Measurements from ENCODE around the gene HYCC1. TPM values are rescaled to one million over a fixed set of nuclear protein-coding genes. Genes with fewer than 3 reads are reported as not detected.
"Not testable (repeated sequence)": the region's sequence is repeated elsewhere in the genome, so short reads cannot be mapped to it uniquely, and the experiment has no call there.

Gene HYCC1
- total RNA-seq, 2 experiments from 2014 or later, result 17.8 to 18.5 TPM

DNA sequence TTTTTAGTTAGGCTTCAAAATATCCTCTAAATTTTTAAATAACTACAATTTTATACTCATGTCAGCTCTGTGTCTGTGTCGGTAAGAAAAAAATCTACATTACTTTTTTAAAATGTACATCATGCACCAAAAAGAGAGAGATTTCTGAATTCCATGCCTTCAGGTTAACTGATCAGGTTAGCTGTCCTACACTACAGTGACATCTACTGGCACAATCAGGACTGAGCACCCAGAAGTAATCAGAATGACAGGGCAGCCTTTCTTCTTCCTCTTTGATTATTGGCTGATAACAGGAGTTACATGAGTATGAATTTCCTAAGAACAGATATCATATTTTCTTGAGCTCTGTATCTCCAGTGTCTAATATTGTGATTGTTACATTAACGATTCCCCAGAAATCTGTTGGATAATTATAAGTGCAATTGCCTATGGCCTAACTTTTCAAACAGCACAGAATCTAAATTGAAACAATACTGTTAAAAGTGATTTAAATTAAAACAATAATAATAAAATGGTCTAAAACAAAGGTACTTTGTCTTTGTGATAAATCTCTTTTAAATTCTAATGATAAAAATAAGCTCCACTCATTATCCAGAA, 41.8 kb upstream of the HYCC1 start:
- CTCF ChIA-PET, result interaction anchor here (0.6 to 6.3 kb wide), 89 partner anchors 11 to 955 kb away, joined by 3 to 76 read pairs (median 5); partner anchors contain the start of genes IL6, KLHL7, NUP42 and TOMM7
- intact Hi-C loops (cut with micrococcal nuclease), result loop anchor here (2.0 to 5.0 kb wide), 3 partner anchors 203 to 493 kb away; partner anchors contain the start of gene IL6

DNA sequence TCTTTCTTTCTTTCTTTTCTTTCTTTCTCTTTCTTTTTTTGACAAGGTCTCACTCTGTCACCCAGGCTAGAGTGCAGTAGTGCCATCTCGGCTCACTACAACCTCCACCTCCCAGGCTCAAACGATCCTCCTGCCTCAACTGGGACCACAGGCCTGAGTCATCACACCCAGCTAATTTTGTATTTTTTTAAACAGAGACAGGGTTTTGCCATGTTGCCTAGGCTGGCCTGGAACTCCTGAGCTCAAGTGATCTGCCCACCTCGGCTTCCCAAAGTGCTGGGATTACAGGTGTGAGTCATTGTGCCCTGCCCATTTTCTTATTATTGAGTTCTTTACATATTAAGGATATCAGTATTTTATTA, 37.2 kb upstream of the HYCC1 start:
- H3K9me3 Mint-ChIP-seq; H3K27me3 Mint-ChIP-seq; H3K27ac Mint-ChIP-seq; H3K4me3 Mint-ChIP-seq; POLR2A ChIA-PET; H3K36me3 Mint-ChIP-seq (ENCODE audit: low read depth); H3K4me1 Mint-ChIP-seq (ENCODE audit: low read depth); CTCF ChIA-PET; intact Hi-C loops (cut with micrococcal nuclease): not testable (repeated sequence)
- ATAC-seq, result peak; percentile 61
- DNase-seq, result peak; percentile 40

More for the DNA sequence above, 41.8 kb upstream of the HYCC1 start:
- DNase-seq, result peak; percentile 74
- POLR2A ChIA-PET, result interaction anchor here (1.3 kb wide), 1 partner anchor 196 kb away, joined by 4 read pairs; no protein-coding TSS in a partner anchor
- H3K27me3 Mint-ChIP-seq, result no peaks in the 10 kb centered on the region
- H3K4me1 Mint-ChIP-seq (ENCODE audit: low read depth), result peaks cover under 1% of the 10 kb centered on the region
- ATAC-seq, result peak; percentile 97
- H3K36me3 Mint-ChIP-seq (ENCODE audit: low read depth), result no peaks in the 10 kb centered on the region
- TF ChIP-seq, protein P1, sequence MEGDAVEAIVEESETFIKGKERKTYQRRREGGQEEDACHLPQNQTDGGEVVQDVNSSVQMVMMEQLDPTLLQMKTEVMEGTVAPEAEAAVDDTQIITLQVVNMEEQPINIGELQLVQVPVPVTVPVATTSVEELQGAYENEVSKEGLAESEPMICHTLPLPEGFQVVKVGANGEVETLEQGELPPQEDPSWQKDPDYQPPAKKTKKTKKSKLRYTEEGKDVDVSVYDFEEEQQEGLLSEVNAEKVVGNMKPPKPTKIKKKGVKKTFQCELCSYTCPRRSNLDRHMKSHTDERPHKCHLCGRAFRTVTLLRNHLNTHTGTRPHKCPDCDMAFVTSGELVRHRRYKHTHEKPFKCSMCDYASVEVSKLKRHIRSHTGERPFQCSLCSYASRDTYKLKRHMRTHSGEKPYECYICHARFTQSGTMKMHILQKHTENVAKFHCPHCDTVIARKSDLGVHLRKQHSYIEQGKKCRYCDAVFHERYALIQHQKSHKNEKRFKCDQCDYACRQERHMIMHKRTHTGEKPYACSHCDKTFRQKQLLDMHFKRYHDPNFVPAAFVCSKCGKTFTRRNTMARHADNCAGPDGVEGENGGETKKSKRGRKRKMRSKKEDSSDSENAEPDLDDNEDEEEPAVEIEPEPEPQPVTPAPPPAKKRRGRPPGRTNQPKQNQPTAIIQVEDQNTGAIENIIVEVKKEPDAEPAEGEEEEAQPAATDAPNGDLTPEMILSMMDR (IDR thresholded peaks at IDR 0.05), result peak; percentile 96
- no peak overlapping the region for H3K4me3 Mint-ChIP-seq
- H3K27ac Mint-ChIP-seq, result no peak overlapping the region
- H3K9me3 Mint-ChIP-seq, result no peaks in the 10 kb centered on the region

DNA sequence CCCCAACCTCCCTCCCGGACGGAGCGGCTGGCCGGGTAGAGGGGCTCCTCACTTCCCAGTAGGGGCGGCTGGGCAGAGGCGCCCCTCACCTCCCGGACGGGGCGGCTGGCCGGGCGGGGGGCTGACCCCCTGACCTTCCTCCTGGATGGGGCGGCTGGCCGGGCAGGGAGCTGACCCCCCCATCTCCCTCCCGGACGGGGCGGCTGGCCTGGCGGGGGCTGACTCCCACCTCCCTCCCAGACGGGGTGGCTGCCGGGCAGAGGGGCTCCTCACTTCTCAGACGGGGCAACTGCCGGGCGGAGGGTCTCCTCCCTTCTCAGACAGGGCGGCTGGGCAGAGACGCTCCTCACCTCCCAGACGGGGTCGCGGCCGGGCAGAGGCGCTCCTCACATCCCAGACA, 32.4 kb upstream of the HYCC1 start:
- H3K4me1 Mint-ChIP-seq (ENCODE audit: low read depth); CTCF ChIA-PET; ATAC-seq; H3K36me3 Mint-ChIP-seq (ENCODE audit: low read depth); H3K27ac Mint-ChIP-seq; H3K27me3 Mint-ChIP-seq; H3K9me3 Mint-ChIP-seq; DNase-seq; POLR2A ChIA-PET; H3K4me3 Mint-ChIP-seq; intact Hi-C loops (cut with micrococcal nuclease): not testable (repeated sequence)

DNA sequence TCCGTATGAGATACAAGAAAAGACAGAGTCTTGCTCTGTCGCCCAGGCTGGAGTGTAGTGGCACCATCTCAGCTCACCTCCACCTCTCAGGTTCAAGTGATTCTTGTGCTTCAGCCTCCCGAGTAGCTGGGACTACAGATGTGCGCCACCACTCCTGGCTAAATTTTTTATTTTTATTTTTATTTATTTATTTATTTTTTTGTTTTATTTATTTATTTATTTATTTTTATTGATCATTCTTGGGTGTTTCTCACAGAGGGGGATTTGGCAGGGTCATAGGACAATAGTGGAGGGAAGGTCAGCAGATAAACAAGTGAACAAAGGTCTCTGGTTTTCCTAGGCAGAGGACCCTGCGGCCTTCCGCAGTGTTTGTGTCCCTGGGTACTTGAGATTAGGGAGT, 31.2 kb upstream of the HYCC1 start:
- POLR2A ChIA-PET; ATAC-seq; H3K9me3 Mint-ChIP-seq; H3K4me3 Mint-ChIP-seq; H3K36me3 Mint-ChIP-seq (ENCODE audit: low read depth); H3K4me1 Mint-ChIP-seq (ENCODE audit: low read depth); H3K27me3 Mint-ChIP-seq; intact Hi-C loops (cut with micrococcal nuclease); DNase-seq; H3K27ac Mint-ChIP-seq: not testable (repeated sequence)
- CTCF ChIA-PET, result interaction anchor here (0.6 to 2.6 kb wide), 4 partner anchors 10 to 332 kb away, joined by 3 to 25 read pairs (median 4); no protein-coding TSS in a partner anchor

DNA sequence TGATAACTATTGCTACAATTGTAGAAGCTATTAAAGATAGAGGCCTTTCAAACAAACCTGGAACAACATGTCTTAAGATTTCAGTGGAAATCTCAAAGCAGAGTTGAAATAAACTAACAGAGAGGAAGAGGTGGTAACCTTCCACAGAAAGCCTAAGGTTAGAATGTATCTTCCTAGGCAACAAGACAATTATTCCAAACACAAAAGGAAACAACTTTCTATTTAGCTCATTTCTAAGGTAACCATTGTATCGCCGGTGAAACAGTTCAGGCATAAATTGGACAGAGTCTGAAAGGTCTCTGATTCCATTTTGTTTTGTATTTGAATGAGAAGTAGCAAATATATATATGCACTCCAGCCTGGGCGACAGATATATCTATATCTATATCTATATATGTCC, 30.7 kb upstream of the HYCC1 start:
- TF ChIP-seq, protein P1 (IDR thresholded peaks at IDR 0.05), result no peak
- Mint-ChIP-seq H3K27ac (no peak overlapping the region), H3K9me3 (peaks cover 2% of the 10 kb centered on the region), H3K36me3 (ENCODE audit: low read depth) (peaks cover 2% of the 10 kb centered on the region), H3K27me3 (no peaks in the 10 kb centered on the region), H3K4me1 (ENCODE audit: low read depth) (no peaks in the 10 kb centered on the region), H3K4me3 (no peak overlapping the region)
- intact Hi-C loops (cut with micrococcal nuclease), result no loop called here
- no peak for ATAC-seq
- CTCF ChIA-PET, result interaction anchor here (0.6 to 2.6 kb wide), 7 partner anchors 10 to 331 kb away, joined by 3 to 25 read pairs (median 4); no protein-coding TSS in a partner anchor
- no peak for DNase-seq
- POLR2A ChIA-PET, result no interaction called here

DNA sequence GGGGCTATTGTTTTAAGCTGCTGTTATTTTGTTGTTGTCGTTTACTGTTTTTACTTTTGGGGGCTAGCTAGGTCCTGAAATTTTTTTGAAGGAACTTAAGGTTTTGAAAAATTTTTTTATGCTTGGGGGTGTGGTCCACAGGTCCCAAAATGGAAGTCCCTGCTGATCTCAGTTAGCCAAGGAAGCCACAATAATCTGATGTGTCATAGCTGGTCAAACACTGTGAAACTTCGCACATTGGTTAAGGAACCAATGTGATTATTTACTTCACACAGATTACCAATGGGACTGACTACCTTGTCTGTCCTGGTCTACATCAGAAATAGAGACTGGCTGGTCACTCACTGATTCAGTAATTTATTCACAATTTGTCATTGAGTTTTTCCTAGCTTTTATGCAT, 29.5 kb upstream of the HYCC1 start:
- POLR2A ChIA-PET, result no interaction called here
- no peak for DNase-seq
- no peak for ATAC-seq
- intact Hi-C loops (cut with micrococcal nuclease), result no loop called here
- no peaks in the 10 kb centered on the region for H3K4me1 Mint-ChIP-seq (ENCODE audit: low read depth)
- peaks cover 2% of the 10 kb centered on the region for H3K36me3 Mint-ChIP-seq (ENCODE audit: low read depth)
- no peak overlapping the region for H3K27ac Mint-ChIP-seq
- no peaks in the 10 kb centered on the region for H3K27me3 Mint-ChIP-seq
- H3K9me3 Mint-ChIP-seq, result peaks cover 2% of the 10 kb centered on the region
- no peak overlapping the region for H3K4me3 Mint-ChIP-seq
- CTCF ChIA-PET, result interaction anchor here (1.2 to 2.6 kb wide), 4 partner anchors 12 to 183 kb away, joined by 4 to 25 read pairs (median 4); no protein-coding TSS in a partner anchor
- TF ChIP-seq, protein P1 (IDR thresholded peaks at IDR 0.05), result no peak

DNA sequence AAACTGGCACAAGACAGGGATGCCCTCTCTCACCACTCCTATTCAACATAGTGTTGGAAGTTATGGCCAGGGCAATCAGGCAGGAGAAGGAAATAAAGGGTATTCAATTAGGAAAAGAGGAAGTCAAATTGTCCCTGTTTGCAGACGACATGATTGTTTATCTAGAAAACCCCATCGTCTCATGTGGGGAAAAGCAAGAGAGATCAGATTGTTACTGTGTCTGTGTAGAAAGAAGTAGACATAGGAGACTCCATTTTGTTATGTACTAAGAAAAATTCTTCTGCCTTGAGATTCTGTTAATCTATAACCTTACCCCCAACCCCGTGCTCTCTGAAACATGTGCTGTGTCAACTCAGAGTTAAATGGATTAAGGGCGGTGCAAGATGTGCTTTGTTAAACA, 25.7 kb upstream of the HYCC1 start:
- H3K4me1 Mint-ChIP-seq (ENCODE audit: low read depth); H3K27me3 Mint-ChIP-seq; POLR2A ChIA-PET; H3K36me3 Mint-ChIP-seq (ENCODE audit: low read depth); H3K9me3 Mint-ChIP-seq; DNase-seq; H3K27ac Mint-ChIP-seq; ATAC-seq; H3K4me3 Mint-ChIP-seq; CTCF ChIA-PET; intact Hi-C loops (cut with micrococcal nuclease): not testable (repeated sequence)

DNA sequence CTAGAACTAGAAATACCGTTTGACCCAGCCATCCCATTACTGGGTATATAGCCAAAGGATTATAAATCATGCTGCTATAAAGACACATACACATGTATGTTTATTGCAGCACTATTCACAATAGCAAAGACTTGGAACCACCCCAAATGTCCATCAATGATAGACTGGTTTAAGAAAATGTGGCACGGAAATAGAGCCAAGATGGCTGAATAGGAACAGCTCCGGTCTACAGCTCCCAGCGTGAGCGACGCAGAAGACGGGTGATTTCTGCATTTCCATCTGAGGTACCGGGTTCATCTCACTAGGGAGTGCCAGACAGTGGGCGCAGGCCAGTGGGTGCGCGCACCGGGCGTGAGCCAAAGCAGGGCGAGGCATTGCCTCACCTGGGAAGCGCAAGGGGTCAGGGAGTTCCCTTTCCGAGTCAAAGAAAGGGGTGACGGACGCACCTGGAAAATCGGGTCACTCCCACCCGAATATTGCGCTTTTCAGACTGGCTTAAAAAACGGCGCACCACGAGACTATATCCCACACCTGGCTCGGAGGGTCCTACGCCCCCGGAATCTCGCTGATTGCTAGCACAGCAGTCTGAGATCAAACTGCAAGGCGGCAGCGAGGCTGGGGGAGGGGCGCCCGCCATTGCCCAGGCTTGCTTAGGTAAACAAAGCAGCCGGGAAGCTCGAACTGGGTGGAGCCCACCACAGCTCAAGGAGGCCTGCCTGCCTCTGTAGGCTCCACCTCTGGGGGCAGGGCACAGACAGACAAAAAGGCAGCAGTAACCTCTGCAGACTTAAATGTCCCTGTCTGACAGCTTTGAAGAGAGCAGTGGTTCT, 21.8 kb upstream of the HYCC1 start:
- POLR2A ChIA-PET; CTCF ChIA-PET; H3K9me3 Mint-ChIP-seq; H3K36me3 Mint-ChIP-seq (ENCODE audit: low read depth); H3K4me1 Mint-ChIP-seq (ENCODE audit: low read depth); intact Hi-C loops (cut with micrococcal nuclease); DNase-seq; H3K27ac Mint-ChIP-seq; ATAC-seq; H3K4me3 Mint-ChIP-seq: not testable (repeated sequence)
- H3K27me3 Mint-ChIP-seq, result peaks cover 14% of the 10 kb centered on the region

All from activated CD8-positive, alpha-beta T cell treated with anti-CD3 and anti-CD28 coated beads for 36 hours (primary cell).